Subcutaneous adipose tissue (tissue), 4 donors: Measurements from ENCODE around the gene KHDC3L. TPM values are rescaled to one million over a fixed set of nuclear protein-coding genes. Genes with fewer than 3 reads are reported as not detected.

Experiments used
- total RNA-seq, 4 donors: library from RNA; depleted of rRNA; stranded (reverse); fragments of >200 nt; gene quantifications; one replicate each; pipeline ENCODE4 v1.1.0, GENCODE V29; 2016
- TF ChIP-seq, protein P1 (sequence below): fragments of 450-650 bp; IDR thresholded peaks from one replicate; pipeline ENCODE4 v1.5.1; 2016; ENCODE audit warnings: low read depth, mild to moderate bottlenecking, control low read depth, antibody characterized with exemption, moderate library complexity

Gene KHDC3L
- total RNA-seq, 4 donors from 2014 or later, result not detected

GRCh38 chr6:73340048-73340447 is 22.4 kb upstream of the KHDC3L start:
- TF ChIP-seq, protein P1, sequence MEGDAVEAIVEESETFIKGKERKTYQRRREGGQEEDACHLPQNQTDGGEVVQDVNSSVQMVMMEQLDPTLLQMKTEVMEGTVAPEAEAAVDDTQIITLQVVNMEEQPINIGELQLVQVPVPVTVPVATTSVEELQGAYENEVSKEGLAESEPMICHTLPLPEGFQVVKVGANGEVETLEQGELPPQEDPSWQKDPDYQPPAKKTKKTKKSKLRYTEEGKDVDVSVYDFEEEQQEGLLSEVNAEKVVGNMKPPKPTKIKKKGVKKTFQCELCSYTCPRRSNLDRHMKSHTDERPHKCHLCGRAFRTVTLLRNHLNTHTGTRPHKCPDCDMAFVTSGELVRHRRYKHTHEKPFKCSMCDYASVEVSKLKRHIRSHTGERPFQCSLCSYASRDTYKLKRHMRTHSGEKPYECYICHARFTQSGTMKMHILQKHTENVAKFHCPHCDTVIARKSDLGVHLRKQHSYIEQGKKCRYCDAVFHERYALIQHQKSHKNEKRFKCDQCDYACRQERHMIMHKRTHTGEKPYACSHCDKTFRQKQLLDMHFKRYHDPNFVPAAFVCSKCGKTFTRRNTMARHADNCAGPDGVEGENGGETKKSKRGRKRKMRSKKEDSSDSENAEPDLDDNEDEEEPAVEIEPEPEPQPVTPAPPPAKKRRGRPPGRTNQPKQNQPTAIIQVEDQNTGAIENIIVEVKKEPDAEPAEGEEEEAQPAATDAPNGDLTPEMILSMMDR, result no peak

DNA sequence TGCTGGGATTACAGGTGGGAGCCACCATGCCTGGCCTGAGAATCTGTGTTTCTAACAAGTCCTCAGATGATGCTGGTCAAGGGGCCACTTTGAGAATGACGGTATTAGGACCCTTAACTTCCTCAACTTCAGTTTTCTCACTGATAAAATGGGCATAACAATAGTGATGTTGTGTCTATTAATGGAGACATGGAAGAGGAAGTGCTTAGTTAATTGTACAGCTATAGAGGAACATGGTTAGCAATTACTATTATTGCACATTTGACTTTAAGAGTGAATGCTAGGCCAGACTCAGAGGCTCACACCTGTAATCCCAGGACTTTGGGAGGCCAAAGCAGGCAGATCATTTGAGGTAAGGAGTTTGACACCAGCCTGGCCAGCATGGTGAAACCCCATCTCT is 21.1 kb upstream of the KHDC3L start:
- TF ChIP-seq, protein P1, result no peak

DNA sequence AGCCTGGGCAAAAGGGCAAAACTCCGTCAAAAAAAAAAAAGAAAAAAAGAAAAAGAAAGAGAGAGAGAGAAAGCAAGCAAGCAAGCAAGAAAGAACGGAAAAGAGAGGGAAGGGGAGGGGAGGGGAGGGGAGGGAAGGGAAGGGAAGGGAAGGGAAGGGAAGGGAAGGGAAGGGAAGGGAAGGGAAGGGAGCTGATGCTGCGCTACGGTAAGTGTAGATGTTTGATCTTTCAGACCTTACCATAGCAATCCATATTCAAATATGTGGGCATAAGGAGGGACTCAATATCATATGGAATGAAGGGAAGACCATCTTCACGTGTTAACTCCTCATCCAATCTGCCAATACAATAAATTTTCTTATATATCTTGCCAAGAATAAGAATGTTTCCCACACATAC is 20.3 kb upstream of the KHDC3L start:
- TF ChIP-seq, protein P1, result no peak

DNA sequence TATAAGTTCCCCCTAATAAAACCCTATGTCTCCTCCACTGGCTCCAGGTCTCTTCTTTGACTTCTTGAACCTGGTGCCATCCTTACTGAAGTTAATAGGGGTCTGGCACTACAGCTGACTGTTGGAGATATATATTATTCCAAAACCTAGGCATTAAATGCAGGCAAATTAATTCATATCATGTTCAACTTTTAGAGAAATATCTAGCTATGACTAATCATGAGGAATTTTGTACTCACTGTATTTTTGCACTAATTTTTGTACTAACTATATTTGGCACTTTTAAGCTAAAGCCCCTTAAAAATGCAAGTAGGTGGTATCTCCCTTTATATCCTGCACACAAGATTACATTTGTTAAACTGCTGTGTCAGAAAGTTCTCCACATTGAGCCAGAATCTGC is 19.3 kb upstream of the KHDC3L start:
- TF ChIP-seq, protein P1, result no peak

DNA sequence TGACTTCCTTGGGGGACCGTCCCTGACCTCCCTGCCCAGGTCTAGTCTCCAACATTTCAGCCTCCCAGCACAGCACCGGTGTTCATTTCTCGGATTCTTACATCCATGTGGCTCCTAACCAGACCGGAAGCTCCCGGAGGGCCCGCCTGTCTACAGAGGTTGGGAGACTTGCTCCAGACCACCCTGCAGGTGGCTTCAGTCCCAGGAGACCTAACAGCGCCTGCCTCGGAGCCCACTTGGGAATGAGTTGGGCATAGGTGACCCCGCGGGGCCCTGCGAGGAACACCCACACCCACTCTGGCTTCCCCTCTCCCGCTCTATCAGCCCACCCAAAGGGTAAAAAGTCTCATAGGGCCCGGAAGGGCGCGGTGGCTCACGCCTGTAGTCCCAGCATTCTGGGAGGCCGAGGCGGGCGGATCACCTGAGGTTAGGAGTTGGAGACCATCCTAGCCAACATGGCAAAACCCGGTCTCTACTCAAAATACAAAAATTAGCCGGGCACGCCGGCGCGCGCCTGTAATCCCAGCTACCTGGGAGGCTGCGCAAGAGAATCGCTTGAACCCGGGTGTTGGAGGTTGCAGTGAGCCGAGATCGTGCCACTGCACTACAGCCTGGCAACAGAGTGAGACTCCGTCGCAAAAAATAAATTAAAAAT is 13.8 kb upstream of the KHDC3L start:
- TF ChIP-seq, protein P1, result no peak

DNA sequence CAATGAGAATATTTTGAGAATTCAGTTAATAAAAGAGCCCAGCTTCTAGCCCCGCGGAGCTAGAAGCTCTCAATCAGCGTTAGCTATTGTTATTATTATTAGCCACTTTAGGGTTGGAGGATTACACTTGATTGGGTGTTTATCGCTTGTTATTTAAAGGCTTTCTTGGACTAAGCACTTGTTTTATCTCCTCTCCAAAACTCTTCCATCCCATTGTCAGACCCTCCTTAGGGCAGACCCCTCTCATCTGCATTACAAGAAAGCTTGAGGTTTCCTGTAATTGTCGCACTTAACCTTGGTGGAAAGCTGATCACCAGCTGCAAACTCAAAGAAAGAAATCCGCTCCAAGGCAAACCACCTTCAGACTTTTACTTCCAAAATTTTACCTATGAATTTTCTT is 13.1 kb upstream of the KHDC3L start:
- TF ChIP-seq, protein P1, result no peak

- TF ChIP-seq, protein P1, result no peak
These were observed 8.5 kb upstream of the KHDC3L start, which contains the start of gene DPPA5 for GRCh38 chr6:73353636-73354593. Gene DPPA5 (minus strand): TSS chr6:73354276. CDS start chr6:73354225, 51 bp downstream.
